ENCODE data around the gene MIA2. TPM values are rescaled to one million over a fixed set of nuclear protein-coding genes. Genes with fewer than 3 reads are reported as not detected.

MIA2 gene
- total RNA-seq, 2 experiments from 2014 or later = 19.2 to 19.5 TPM

DNA sequence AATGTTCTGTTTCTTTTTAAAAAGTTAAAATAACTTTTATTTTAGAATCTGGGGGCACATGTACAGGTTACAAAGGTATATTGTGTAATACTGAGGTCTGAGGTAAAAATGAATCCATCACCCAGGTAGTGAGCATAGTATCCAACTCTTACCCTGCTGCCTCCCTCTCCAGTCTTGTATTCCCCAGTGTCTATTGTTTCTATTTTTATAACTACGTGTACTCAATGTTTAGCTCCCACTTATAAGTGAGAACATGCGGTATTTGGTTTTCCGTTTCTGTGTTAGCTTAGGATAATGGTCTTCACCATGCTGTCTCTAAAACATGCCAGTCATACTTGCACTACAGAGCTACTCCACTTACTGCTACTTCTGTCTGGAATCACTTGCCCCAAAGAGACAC lies 190.1 kb downstream of the MIA2 start:
- ChIA-PET CTCF (no interaction called here), POLR2A (no interaction called here)

DNA sequence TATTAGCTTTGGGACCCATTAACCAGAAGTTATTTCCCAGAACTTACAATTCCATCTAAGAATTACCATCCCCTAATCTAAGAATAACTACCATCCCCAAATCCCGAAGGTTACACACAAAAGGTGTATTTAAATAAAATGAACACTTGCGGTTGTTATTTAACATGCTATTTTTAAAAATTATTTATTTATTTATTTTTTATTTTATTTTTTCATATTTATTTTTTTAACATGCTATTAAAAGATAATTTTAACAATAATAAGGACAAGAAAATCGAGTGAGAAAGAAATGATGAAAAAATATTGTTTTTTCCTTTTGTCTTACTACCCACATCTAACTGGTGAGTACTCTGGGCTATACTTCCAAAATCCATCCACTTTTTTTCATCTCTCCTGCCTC lies 192.2 kb downstream of the MIA2 start:
- POLR2A ChIA-PET = no interaction called here
- CTCF ChIA-PET = no interaction called here

DNA sequence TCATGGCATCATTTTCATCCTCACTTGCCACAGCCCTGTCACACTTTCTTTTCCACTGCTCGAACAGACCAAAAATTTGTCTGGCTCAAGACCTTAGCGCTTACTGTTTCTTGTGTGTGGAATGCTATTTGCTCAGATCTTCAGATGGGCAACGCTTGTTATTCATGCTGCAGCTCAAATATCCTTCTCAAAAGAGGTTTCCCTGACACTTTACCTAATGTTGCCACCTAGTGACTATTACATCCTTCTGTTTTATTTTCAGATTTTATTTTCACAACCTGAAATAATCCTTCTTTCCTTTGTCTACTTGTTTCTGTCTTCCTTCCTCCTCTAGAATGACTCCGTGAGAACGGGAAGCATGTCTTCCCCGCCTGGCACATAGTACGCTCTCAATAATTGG lies 192.9 kb downstream of the MIA2 start:
- POLR2A ChIA-PET = no interaction called here

DNA sequence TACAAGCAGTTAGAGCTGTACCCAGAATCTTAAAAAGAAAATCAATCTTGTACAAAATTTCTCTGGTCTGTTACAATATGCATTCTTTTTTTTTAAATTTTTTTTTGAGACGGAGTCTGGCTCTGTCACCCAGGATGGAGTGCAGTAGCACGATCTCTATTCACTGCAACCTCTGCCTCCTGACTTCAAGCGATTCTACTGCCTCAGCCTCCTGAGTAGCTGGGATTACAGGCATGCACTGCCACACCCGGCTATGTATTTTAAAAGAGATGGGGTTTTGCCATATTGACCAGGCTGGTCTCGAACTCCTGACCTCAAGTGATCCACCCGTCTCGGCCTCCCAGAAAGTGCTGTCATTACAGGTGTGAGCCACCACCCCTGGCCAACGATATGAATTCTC lies 194.4 kb downstream of the MIA2 start:
- POLR2A ChIA-PET = no interaction called here
- CTCF ChIA-PET = no interaction called here

More for the DNA sequence above, 192.9 kb downstream of the MIA2 start:
- CTCF ChIA-PET = interaction anchor here (0.9 kb wide), 1 partner anchor 152 kb away, joined by 4 read pairs; no protein-coding TSS in a partner anchor

DNA sequence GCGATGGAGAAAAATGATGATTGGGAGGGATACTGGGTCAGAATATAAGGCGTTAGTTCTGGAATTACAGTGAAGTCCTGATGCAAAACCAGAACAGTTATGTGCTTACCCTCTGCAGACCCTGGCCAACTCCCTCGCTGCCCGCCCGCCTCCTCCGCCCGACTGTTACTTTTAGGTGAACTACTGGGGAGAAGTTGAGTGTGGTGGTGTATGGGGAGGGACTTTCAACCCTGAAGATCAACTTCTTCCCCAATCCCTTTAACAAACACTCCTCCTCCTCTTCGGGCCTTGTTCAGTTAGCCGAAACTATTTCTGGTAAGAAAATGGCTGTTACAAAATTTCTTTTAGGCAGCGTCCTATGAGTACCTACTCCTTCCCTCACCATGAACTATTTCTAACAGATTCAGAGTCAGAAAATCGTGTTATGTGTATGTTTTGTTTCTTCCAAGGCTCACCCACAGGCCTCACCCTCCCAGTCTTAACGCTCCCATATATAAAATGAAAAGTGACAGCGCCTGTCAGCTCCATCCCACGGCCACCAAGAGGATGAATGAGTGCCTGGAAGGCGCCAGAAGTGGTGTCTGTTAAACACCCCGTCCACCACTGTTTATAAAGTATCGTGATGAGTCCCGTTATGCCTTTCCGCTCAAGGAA lies 197.2 kb downstream of the MIA2 start:
- ChIA-PET CTCF (interaction anchor here (0.7 to 1.3 kb wide), 3 partner anchors 38 to 362 kb away, joined by 3 to 5 read pairs (median 3); no protein-coding TSS in a partner anchor), POLR2A (interaction anchor here (0.6 to 3.2 kb wide), 7 partner anchors 18 to 328 kb away, joined by 3 to 16 read pairs (median 7); partner anchors contain the start of genes PNN and SEC23A)

DNA sequence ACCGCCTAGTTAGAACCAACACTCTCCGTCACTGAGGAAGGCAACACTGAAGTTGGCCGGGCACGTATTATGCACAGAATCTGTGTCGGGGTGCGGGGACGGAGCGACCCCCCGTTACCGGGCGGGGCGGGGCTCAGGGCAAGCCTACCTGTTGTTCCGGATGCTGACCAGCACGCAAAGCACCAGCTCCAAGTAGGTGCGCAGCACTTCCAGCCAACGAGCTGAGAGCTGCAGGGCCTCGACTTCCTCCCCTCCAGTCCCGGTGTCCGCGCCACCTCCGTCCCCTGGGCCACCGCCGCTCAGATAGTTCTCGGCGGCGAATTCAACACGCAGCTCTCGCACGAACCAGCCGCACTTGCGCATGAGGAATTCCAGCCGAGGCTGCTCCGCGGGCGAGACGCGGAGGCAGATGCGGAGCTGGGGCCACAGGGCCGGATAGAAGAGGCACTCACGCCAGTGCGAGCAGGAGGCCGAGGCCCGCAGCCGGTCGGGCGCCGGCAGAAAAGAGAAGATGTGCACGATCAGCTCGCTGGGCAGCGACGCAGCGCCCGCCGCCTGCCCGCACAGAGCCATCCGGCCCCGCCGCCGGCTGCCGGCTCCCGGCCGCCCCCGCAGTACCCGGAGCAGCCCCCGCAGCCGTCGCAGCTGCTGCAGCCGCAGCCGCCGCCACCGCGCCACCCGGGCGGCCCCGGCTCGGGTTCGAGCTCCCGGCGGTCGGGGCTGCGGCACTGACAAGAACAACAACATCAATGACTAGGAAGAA lies 197.9 kb downstream of the MIA2 start:
- POLR2A ChIA-PET = interaction anchor here (0.6 to 3.2 kb wide), 10 partner anchors 14 to 328 kb away, joined by 3 to 16 read pairs (median 8); partner anchors contain the start of genes GEMIN2, PNN and SEC23A
- CTCF ChIA-PET = interaction anchor here (0.8 to 1.3 kb wide), 2 partner anchors 16 to 38 kb away, joined by 3 to 5 read pairs; no protein-coding TSS in a partner anchor

DNA sequence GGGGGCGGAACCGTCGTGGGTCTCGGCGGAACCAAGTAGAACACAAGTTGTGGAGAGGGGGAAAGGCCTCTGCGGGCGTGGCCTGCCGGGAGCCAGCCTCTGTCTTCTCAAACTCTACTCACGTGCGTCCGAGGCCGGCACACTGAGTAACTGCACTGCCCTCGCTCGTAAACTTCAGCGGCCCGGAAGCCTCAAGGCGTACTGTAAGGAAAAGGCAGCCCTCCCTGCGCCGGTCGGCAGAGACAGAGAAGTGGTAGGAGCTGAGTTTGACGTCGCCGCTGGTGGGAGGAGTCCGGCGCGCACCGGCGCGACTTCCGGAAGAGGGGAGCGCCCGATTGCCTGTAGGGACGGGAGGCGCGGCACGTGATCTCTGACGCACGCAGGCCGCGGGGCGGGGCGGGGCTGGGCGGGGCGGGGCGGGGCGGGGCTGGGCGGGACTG lies 198.5 kb downstream of the MIA2 start, which contains the start of gene FBXO33:
FBXO33 (minus strand) TSS at position 255 of the 440 bp plus-strand sequence. CDS start 271 bp downstream, outside the sequence.
- CTCF ChIA-PET = interaction anchor here (0.8 to 1.3 kb wide), 3 partner anchors 15 to 262 kb away, joined by 3 to 5 read pairs (median 3); partner anchors contain the start of gene TRAPPC6B
- POLR2A ChIA-PET = interaction anchor here (0.6 to 3.2 kb wide), 12 partner anchors 14 to 329 kb away, joined by 3 to 16 read pairs (median 4); partner anchors contain the start of genes GEMIN2, PNN, SEC23A and TRAPPC6B

DNA sequence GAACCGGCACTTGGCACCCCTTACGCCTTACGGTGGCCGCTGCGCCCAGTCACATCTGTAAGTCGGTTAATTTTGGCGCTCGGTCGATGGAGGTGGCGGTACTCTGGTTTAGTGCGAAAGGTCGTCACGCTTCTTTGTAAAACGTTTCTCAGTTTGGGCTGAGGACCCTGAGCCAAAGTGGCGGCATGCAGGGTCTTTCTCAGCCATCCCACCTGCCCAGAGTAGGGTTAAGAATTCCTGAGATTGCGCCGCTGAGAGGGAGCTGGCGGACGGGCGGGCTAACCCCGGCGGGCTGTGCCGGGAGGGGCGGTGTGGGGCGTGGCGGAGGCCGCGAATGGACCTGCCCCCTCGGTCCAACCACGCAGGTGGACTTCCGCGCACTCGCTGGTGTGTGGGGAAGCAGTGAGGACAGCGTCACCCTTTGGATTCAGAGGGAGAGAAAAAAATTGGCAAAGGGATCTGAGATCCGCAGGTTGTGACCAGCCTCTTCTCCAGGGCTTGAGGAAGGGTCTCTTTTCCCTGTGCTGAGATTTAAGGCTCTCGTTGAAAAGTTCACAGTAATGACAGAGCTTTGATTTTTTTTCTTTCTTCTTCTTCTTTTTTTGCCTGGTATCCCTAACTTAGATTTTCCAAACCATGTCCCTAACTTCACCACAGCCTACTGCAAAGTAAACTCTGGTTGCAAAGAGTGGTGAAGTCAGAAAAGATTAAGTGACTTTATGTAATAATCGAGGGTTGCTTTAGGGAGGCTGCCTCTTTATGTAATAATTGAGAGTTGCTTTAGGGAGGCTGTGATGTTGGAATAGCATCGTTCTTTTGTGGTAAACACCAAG lies 199.1 kb downstream of the MIA2 start:
- POLR2A ChIA-PET = interaction anchor here (0.6 to 3.2 kb wide), 13 partner anchors 13 to 1617 kb away, joined by 3 to 16 read pairs (median 4); partner anchors contain the start of genes GEMIN2, PNN, SEC23A and TRAPPC6B

DNA sequence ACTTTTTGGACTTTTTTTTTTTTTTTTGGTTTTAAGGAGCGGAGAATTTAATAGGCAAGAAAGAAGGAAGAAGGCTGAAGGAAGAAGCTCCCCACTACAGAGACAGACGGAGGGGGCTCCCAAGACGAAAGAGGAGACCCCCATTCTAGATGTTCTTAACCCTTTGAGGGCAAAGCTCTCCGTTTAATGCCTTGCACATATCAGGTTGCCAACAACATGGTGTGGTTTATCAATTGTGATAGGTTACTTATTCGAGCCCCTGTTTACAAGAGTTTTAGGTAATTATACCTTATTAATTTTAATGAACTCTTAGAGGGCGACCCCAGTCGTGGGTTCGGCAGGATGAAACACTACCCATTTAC lies 199.7 kb downstream of the MIA2 start:
- POLR2A ChIA-PET = interaction anchor here (0.6 kb wide), 2 partner anchors 185 to 1616 kb away, joined by 3 read pairs; no protein-coding TSS in a partner anchor
- CTCF ChIA-PET = no interaction called here

More for the DNA sequence above, 199.1 kb downstream of the MIA2 start:
- CTCF ChIA-PET = interaction anchor here (0.8 kb wide), 2 partner anchors 15 to 263 kb away, joined by 3 read pairs; partner anchors contain the start of gene TRAPPC6B

DNA sequence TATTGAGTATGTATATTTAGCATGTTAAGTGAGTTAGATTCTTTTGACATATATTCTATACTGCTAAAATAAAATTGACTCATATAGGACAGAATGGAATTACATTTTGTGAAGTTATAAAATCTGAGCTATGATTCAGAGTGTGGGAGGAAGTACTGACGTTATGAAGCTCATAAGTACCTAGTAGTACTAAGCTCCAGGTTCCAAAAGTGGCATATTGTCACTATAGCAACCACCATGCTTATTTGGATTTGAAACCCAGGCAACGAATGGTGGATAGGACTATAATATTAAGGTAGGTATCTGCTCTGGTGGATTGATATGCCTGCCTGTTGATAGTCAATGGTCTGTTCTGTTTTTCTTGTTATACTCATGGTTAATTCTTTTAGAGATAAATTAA lies 200.7 kb downstream of the MIA2 start:
- ChIA-PET POLR2A (no interaction called here), CTCF (interaction anchor here (0.9 kb wide), 1 partner anchor 14 kb away, joined by 5 read pairs; no protein-coding TSS in a partner anchor)

DNA sequence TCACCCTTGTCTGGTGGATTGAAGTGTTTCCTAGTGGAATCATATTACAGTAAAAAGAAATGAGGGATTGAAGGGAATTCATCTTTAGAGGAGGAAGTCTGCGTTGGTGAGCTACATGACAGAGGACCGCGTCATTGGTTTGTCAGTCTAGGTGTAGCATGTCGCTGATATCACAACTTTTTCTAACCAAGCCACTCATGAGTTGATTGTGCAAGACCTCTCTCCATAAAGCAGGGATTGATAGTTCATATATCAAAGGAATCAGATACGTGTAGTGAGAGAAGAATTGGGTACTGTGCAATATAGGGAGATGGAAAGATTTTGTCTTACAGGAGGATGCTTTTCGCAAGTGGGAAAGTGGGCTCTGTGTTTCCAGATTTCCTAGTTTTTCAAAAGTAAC lies 201.5 kb downstream of the MIA2 start:
- ChIA-PET CTCF (no interaction called here), POLR2A (no interaction called here)

Other genes with a start within 250 kb of the MIA2 start
- 10 to 100 TPM; 37.1 to 41.1 TPM for gene SEC23A, start 130.7 kb upstream of the MIA2 start, total RNA-seq
- gene GEMIN2, start 119.6 kb upstream of the MIA2 start, total RNA-seq = 10 to 100 TPM; 18.3 to 21.3 TPM
- gene TRAPPC6B, start 63.6 kb upstream of the MIA2 start, total RNA-seq = 10 to 100 TPM; 21.2 to 23.4 TPM
- 100 to 1,000 TPM; 101 to 102 TPM for gene PNN, start 58.7 kb upstream of the MIA2 start, total RNA-seq
- 10 to 100 TPM; 21.2 to 21.7 TPM for gene FBXO33, start 198.5 kb downstream of the MIA2 start, total RNA-seq

Data from activated CD8-positive, alpha-beta memory T cell treated with anti-CD3 and anti-CD28 coated beads for 36 hours (primary cell).